Breast epithelium (tissue), 4 donors: ENCODE results near the gene LCE1E. TPM values are rescaled to one million over a fixed set of nuclear protein-coding genes. Genes with fewer than 3 reads are reported as not detected.

Source experiments
- DNase-seq, 2 donors: peaks; one replicate each; pipeline ENCODE4 v3.0.0-alpha.2; 2019; ENCODE audit warnings: low spot score in 2 of 2
- H3K27ac ChIP-seq, 2 donors: fragments of 200-600 bp; sonication (generic) in 1 of 2; one replicate each; pipeline ENCODE4 v1.5.1; 2016 to 2019; ENCODE audit warnings: mild to moderate bottlenecking in 1 of 2
- H3K27me3 ChIP-seq, 2 donors: fragments of 200-600 bp; sonication (generic) in 1 of 2; one replicate each; pipeline versions ENCODE4 v1.5.1 to v1.6.0; 2017 to 2019; ENCODE audit warnings: control low read depth in 1 of 2, mild to moderate bottlenecking in 1 of 2
- H3K36me3 ChIP-seq: fragments of 200-600 bp; one replicate; pipeline ENCODE4 v1.5.1; 2019
- H3K4me1 ChIP-seq, 2 donors: fragments of 200-600 bp; sonication (generic); one replicate each; pipeline ENCODE4 v1.5.1; 2016 to 2019; ENCODE audit warnings: control low read depth in 1 of 2
- H3K4me3 ChIP-seq, 3 donors: fragments of 200-600 bp; sonication (generic); 1 replicate in 2 of 3; 2 replicates in 1 of 3; pipeline ENCODE4 v1.5.1; 2016 to 2019; ENCODE audit warnings: mild to moderate bottlenecking in 3 of 3, moderate library complexity in 2 of 3
- H3K9me3 ChIP-seq, 2 donors: fragments of 200-600 bp; sonication (generic) in 1 of 2; one replicate each; pipeline ENCODE4 v1.5.1; 2016 to 2019; ENCODE audit warnings: control low read depth in 1 of 2
- POLR2A ChIP-seq: fragments of 450-650 bp; IDR thresholded peaks from one replicate; pipeline ENCODE4 v1.6.1; 2016; ENCODE audit warnings: antibody characterized with exemption, mild to moderate bottlenecking, moderate library complexity
- POLR2AphosphoS5 ChIP-seq, 3 donors: sonication (generic); formaldehyde crosslinking; IDR thresholded peaks; one replicate each; pipeline ENCODE4 v1.6.1; 2017; ENCODE audit warnings: antibody characterized with exemption in 3 of 3
- intact Hi-C: fragments of 100-400 bp; cut with DNase I; formaldehyde crosslinking; loops from one replicate; pipeline ENCODE4 v1.15.1; 2023; ENCODE audit warnings: low total_unique reads
- total RNA-seq, 3 donors: library from RNA; depleted of rRNA; stranded (reverse); fragments of >200 nt; gene quantifications; one replicate each; pipeline ENCODE4 v1.1.0, GENCODE V29; 2016
- TF ChIP-seq, protein P1 (sequence below), 3 donors: fragments of 450-650 bp; IDR thresholded peaks; one replicate each; pipeline ENCODE4 v1.5.1; 2016 to 2017; ENCODE audit warnings: antibody characterized with exemption in 3 of 3, mild to moderate bottlenecking in 3 of 3, moderate library complexity in 3 of 3

LCE1E gene, protein sequence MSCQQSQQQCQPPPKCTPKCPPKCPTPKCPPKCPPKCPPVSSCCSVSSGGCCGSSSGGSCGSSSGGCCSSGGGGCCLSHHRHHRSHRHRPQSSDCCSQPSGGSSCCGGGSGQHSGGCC
- not detected for total RNA-seq

DNA sequence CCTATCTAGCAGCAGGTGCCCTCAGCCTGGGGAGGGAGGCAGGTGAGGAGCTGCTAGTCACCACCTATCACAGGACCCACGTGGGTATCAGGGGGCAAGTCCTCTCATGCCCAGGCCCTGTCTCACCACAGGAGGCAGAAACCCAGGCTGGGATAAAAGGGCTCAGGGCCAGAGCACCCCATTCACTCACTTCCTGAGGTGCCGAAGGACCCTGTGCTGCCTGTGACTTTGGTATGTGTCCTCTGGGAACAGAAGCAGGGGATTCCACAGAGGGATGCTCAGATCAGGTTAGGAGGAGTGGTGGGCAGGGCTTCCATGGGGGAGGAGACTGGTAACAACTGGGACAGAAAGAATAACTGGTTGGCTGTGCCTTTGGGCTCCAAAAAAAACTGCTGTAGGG is at the start of gene LCE1E:
TSS of gene LCE1E (plus strand) at position 181 of the 400 bp plus-strand sequence. CDS start 1,043 bp downstream, outside the sequence.
- DNase-seq = no peak
- TF ChIP-seq POLR2AphosphoS5 (IDR thresholded peaks at IDR 0.05) (no peak), POLR2A (no peak)
- TF ChIP-seq, protein P1, sequence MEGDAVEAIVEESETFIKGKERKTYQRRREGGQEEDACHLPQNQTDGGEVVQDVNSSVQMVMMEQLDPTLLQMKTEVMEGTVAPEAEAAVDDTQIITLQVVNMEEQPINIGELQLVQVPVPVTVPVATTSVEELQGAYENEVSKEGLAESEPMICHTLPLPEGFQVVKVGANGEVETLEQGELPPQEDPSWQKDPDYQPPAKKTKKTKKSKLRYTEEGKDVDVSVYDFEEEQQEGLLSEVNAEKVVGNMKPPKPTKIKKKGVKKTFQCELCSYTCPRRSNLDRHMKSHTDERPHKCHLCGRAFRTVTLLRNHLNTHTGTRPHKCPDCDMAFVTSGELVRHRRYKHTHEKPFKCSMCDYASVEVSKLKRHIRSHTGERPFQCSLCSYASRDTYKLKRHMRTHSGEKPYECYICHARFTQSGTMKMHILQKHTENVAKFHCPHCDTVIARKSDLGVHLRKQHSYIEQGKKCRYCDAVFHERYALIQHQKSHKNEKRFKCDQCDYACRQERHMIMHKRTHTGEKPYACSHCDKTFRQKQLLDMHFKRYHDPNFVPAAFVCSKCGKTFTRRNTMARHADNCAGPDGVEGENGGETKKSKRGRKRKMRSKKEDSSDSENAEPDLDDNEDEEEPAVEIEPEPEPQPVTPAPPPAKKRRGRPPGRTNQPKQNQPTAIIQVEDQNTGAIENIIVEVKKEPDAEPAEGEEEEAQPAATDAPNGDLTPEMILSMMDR (IDR thresholded peaks at IDR 0.05) = no peak
- Histone ChIP-seq H3K27me3 (peaks cover 0 to 4% of the 10 kb centered on the region in 2 donors), H3K36me3 (no peaks in the 10 kb centered on the region), H3K27ac (no peak within 1 kb of the TSS), H3K4me1 (no peaks in the 10 kb centered on the region), H3K9me3 (no peaks in the 10 kb centered on the region), H3K4me3 (no peak within 1 kb of the TSS)
- intact Hi-C loops = no loop called here

DNA sequence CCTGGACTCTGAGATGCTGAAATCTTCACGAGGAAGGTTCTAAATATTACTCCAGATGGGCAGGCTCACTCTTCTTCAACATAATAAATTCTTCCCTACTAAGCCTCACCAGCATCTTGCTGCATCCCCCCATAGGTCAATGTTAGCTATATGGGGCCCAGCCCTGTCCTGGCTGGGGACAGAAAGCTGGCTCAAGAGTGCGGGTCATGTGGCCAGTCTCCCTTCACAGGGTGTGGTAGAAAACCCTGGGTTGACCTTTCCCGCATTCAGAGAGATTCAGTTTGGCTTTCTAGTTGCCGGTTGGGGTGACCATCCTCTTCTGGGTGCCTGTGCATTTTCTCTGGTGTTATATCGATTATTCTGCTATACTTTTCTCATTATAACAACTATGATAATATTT is 48.1 kb upstream of the LCE1E start:
- no peak for DNase-seq
- Histone ChIP-seq H3K4me3 (no peak overlapping the region), H3K36me3 (no peaks in the 10 kb centered on the region), H3K9me3 (no peaks in the 10 kb centered on the region), H3K27ac (no peak overlapping the region), H3K27me3 (peaks cover 0 to 7% of the 10 kb centered on the region in 2 donors), H3K4me1 (no peaks in the 10 kb centered on the region)
- TF ChIP-seq, protein P1 (IDR thresholded peaks at IDR 0.05) = no peak
- TF ChIP-seq POLR2A (no peak), POLR2AphosphoS5 (IDR thresholded peaks at IDR 0.05) (no peak)
- intact Hi-C loops = no loop called here

DNA sequence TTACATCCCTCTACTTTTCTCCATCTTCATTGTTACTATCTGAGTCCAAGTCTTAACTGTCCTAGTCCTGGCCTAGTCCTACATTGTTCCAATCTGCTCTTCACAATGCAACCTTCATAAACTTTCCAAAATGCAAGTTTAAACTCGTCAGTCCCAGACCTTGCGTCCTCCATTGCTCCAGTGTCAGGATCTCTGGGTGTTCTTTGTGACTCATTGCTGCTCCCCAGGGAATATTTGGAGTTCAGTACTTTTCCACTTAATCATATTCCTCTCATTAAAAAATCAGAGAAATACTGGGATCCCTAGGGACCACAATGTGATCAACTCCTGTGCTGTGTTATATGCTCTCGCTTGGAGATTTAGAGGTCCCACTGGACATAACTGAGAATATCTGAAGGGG is 46.2 kb upstream of the LCE1E start:
- intact Hi-C loops = no loop called here
- DNase-seq = no peak
- TF ChIP-seq, protein P1 (IDR thresholded peaks at IDR 0.05) = no peak
- TF ChIP-seq POLR2A (no peak), POLR2AphosphoS5 (IDR thresholded peaks at IDR 0.05) (no peak)
- Histone ChIP-seq H3K27ac (no peak overlapping the region), H3K4me3 (no peak overlapping the region), H3K4me1 (no peaks in the 10 kb centered on the region), H3K27me3 (peaks cover 0 to 7% of the 10 kb centered on the region in 2 donors), H3K9me3 (no peaks in the 10 kb centered on the region), H3K36me3 (no peaks in the 10 kb centered on the region)

DNA sequence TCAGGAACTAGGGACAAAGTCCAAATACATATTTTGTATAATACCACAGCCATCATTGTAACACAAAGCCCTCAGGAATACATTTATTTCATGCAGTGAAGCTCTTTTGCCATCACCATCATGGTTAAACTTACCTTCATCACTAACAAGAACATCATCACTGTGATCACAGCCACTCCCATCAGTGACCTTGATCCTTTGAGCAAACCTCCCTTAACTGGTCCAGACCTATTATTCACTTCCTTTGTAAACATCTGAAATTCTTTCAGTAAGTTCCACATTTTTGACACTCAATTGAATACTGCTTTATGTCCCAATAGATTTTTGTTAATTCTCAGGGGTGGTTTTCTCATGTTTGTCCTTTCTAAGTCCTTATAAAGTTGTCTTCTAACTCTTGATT is 44.4 kb upstream of the LCE1E start:
- TF ChIP-seq POLR2A = no peak
- TF ChIP-seq, protein P1 (IDR thresholded peaks at IDR 0.05) = no peak
- intact Hi-C loops = no loop called here
- Histone ChIP-seq H3K36me3 (no peaks in the 10 kb centered on the region), H3K4me3 (no peak overlapping the region), H3K9me3 (no peaks in the 10 kb centered on the region), H3K4me1 (no peaks in the 10 kb centered on the region), H3K27ac (no peak overlapping the region), H3K27me3 (peaks cover 0 to 7% of the 10 kb centered on the region in 2 donors)
- no peak for DNase-seq

DNA sequence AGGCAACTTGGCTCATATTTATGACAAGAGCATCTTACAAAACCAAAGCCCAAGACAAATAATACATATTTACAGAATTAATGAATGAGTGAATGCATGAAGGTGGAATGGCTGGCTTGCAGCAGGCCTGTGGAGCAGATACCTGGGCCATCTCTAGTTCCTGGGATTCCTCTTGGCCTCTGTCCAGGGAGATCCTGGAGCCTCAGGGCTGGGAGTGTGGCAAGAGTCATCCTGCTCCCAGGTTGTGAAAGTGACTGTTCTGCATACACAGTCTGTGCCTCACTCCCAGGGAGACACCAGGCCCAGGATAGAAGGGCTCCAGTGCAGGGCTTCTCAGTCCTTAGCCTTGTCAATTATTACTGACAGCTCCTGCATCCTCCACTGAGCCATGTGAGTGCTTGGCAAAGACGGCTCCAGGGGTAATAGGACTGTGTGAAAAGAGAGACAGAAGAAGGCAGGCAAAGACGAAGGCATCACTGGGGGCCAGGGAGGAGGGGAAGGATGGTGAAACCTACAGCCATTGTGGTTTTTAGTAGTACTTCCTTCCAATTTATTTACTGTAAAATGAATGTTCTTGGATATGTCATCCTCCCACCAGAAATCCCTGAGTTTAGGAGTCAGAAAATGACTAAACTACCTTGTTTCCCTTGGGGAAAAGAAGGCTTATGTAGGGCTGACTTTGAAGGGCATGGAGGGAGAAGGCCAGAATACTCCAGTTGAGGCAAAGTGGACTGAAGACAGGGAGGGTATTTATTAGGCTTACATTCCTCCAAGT is 42.5 kb upstream of the LCE1E start:
- no peaks in the 10 kb centered on the region for H3K4me1 ChIP-seq
- H3K36me3 ChIP-seq = no peaks in the 10 kb centered on the region
- no peaks in the 10 kb centered on the region for H3K27me3 ChIP-seq
- no peak overlapping the region for H3K4me3 ChIP-seq
- no peaks in the 10 kb centered on the region for H3K9me3 ChIP-seq
- no peak overlapping the region for H3K27ac ChIP-seq
- DNase-seq = no peak
- TF ChIP-seq, protein P1 (IDR thresholded peaks at IDR 0.05) = no peak
- TF ChIP-seq POLR2A = no peak
- no peak for TF ChIP-seq POLR2AphosphoS5 (IDR thresholded peaks at IDR 0.05)
- intact Hi-C loops = no loop called here
